RWPE2 (cell line): ENCODE results near the gene CLEC17A.
A peak's percentile ranks its signal among the peaks of the same experiment; 100 is the strongest.
"Not testable (repeated sequence)": the region's sequence is repeated elsewhere in the genome, so short reads cannot be mapped to it uniquely, and the experiment has no call there.

ENCODE experiments used
- ATAC-seq: fragments of 200-7000 bp; cut with Tn5 transposase; 3 replicates; pipeline ENCODE4 v1.9.1; 2021; ENCODE audit warnings: low read depth
- DNase-seq: peaks from one replicate; pipeline ENCODE4 v3.0.0-alpha.2; 2020; ENCODE audit warnings: low spot score
- H3K27ac ChIP-seq: fragments of 450-650 bp; 2 replicates; pipeline ENCODE4 v1.5.1; 2017; ENCODE audit warnings: mild to moderate bottlenecking; ENCODE audit not compliant: poor library complexity, severe bottlenecking
- H3K27me3 ChIP-seq: fragments of 250-450 bp; sonication (Bioruptor Pico); 2 replicates; pipeline ENCODE4 v1.5.1; 2021; ENCODE audit warnings: mild to moderate bottlenecking, moderate library complexity; ENCODE audit not compliant: insufficient read depth, poor library complexity, severe bottlenecking
- H3K36me3 ChIP-seq: fragments of 250-450 bp; sonication (Bioruptor Pico); 2 replicates; pipeline ENCODE4 v1.5.1; 2020; ENCODE audit warnings: low read depth, mild to moderate bottlenecking, moderate library complexity
- H3K4me1 ChIP-seq: fragments of 250-450 bp; sonication (Bioruptor Pico); 2 replicates; pipeline ENCODE4 v1.5.1; 2021; ENCODE audit warnings: mild to moderate bottlenecking, moderate library complexity; ENCODE audit not compliant: insufficient read depth, poor library complexity, severe bottlenecking
- H3K4me3 ChIP-seq: fragments of 250-450 bp; sonication (Bioruptor Pico); 2 replicates; pipeline ENCODE4 v1.5.1; 2021; ENCODE audit warnings: mild to moderate bottlenecking, moderate library complexity; ENCODE audit not compliant: severe bottlenecking
- H3K9me3 ChIP-seq: fragments of 250-450 bp; sonication (Bioruptor Pico); 2 replicates; pipeline ENCODE4 v1.5.1; 2021; ENCODE audit warnings: mild to moderate bottlenecking, moderate library complexity; ENCODE audit not compliant: severe bottlenecking
- TF ChIP-seq, protein P1 (sequence below): fragments of 450-650 bp; IDR thresholded peaks from one replicate; pipeline ENCODE4 v1.5.1; 2017; ENCODE audit warnings: mild to moderate bottlenecking, moderate library complexity; ENCODE audit not compliant: poor library complexity, severe bottlenecking

CLEC17A gene

GRCh38 chr19:14562660-14563589 lies 20.0 kb upstream of the CLEC17A start:
- Histone ChIP-seq H3K4me1 (peaks cover 37% of the 10 kb centered on the region), H3K27ac (peak overlapping the region; percentile 82), H3K36me3 (peaks cover 26% of the 10 kb centered on the region), H3K27me3 (no peaks in the 10 kb centered on the region), H3K4me3 (no peak overlapping the region), H3K9me3 (no peaks in the 10 kb centered on the region)
- TF ChIP-seq, protein P1, sequence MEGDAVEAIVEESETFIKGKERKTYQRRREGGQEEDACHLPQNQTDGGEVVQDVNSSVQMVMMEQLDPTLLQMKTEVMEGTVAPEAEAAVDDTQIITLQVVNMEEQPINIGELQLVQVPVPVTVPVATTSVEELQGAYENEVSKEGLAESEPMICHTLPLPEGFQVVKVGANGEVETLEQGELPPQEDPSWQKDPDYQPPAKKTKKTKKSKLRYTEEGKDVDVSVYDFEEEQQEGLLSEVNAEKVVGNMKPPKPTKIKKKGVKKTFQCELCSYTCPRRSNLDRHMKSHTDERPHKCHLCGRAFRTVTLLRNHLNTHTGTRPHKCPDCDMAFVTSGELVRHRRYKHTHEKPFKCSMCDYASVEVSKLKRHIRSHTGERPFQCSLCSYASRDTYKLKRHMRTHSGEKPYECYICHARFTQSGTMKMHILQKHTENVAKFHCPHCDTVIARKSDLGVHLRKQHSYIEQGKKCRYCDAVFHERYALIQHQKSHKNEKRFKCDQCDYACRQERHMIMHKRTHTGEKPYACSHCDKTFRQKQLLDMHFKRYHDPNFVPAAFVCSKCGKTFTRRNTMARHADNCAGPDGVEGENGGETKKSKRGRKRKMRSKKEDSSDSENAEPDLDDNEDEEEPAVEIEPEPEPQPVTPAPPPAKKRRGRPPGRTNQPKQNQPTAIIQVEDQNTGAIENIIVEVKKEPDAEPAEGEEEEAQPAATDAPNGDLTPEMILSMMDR, result no peak
- ATAC-seq, result no peak
- no peak for DNase-seq

DNA sequence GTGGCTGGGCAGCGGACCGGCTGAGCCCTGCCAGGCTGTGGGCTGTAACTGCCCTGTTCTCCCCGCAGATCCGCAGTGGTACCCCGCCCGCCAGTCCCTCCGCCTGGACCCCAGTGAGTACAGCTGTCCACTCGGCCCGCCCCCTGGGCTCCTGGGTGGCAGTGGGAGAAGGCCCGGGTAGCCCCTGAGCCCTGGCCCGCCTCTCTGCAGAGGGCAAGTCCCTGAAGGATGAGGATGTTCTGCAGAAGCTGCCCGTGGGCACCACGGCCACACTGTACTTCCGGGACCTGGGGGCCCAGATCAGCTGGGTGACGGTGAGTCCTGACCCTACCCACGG lies 19.3 kb upstream of the CLEC17A start:
- ATAC-seq, result no peak
- TF ChIP-seq, protein P1, result no peak
- peak; percentile 66 for DNase-seq
- Histone ChIP-seq H3K36me3 (peaks cover 26% of the 10 kb centered on the region), H3K4me3 (no peak overlapping the region), H3K9me3 (no peaks in the 10 kb centered on the region), H3K4me1 (peaks cover 37% of the 10 kb centered on the region), H3K27me3 (no peaks in the 10 kb centered on the region), H3K27ac (no peak overlapping the region)

- ATAC-seq, result peak; percentile 43
- DNase-seq, result peak; percentile 94
- TF ChIP-seq, protein P1, result no peak
- H3K36me3 ChIP-seq, result peaks cover 30% of the 10 kb centered on the region
- no peak overlapping the region for H3K27ac ChIP-seq
- H3K4me1 ChIP-seq, result peaks cover 37% of the 10 kb centered on the region
- no peak overlapping the region for H3K4me3 ChIP-seq
- H3K27me3 ChIP-seq, result no peaks in the 10 kb centered on the region
- H3K9me3 ChIP-seq, result no peaks in the 10 kb centered on the region
Measured at GRCh38 chr19:14563989-14564651, 18.8 kb upstream of the CLEC17A start.

DNA sequence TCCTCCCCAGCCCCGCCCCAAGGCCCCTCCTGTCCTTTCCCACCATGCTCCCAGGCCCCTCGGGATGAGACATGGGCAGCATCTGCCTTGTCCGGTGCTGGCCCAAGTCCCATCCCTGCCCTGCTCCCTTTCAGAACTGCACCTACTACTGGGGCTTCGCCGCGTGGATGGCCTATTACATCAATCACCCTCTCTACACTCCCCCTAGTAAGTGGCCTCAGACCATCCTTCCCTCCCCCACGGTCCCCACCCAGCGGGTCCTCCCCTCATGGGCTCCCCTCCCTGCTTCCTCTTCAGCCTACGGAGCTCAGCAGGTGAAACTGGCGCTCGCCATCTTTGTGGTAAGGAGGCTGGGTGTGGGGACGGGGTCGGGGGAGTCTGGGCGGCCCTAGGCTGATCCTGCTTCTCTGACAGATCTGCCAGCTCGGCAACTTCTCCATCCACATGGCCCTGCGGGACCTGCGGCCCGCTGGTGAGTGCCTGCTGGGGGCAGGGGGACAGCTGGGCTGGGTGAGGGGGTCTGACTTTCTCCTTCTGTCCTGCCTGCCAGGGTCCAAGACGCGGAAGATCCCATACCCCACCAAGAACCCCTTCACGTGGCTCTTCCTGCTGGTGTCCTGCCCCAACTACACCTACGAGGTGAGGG lies 18.1 kb upstream of the CLEC17A start:
- peaks cover 30% of the 10 kb centered on the region for H3K4me1 ChIP-seq
- not testable (repeated sequence) for H3K9me3 ChIP-seq, ATAC-seq, H3K27ac ChIP-seq, DNase-seq, H3K4me3 ChIP-seq, H3K27me3 ChIP-seq
- H3K36me3 ChIP-seq, result peaks cover 30% of the 10 kb centered on the region

DNA sequence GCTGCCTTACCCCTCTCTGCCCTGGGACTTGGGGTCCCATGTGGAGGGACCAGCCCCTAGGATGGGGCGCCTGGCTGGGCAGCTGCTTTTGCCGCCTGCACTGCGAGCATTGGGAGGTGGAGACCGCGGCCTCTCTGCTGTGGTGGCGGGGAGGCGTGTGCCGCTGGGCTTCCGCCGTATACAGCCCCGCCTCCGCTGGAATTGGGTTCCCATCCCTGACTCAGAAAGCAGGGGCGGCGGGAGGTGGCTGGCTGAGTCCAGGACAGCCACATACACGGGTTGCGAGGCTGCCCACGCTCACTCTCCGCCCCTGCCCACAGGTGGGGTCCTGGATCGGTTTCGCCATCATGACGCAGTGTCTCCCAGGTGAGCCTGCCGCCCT lies 17.6 kb upstream of the CLEC17A start:
- peaks cover 30% of the 10 kb centered on the region for H3K36me3 ChIP-seq

More for the DNA sequence above, 17.6 kb upstream of the CLEC17A start:
- no peaks in the 10 kb centered on the region for H3K9me3 ChIP-seq
- TF ChIP-seq, protein P1, result no peak
- H3K4me1 ChIP-seq, result peaks cover 25% of the 10 kb centered on the region
- ATAC-seq, result no peak
- DNase-seq, result no peak
- H3K27me3 ChIP-seq, result no peaks in the 10 kb centered on the region
- no peak overlapping the region for H3K27ac ChIP-seq
- H3K4me3 ChIP-seq, result no peak overlapping the region
